Ectodermal cell (in vitro differentiated cells): ENCODE measurements around the gene COP1.
"Not testable (repeated sequence)": the region's sequence is repeated elsewhere in the genome, so short reads cannot be mapped to it uniquely, and the experiment has no call there.

Source experiments
- H3K27ac ChIP-seq: 2 replicates; pipeline ENCODE4 v1.7.0; 2013; ENCODE audit warnings: mild to moderate bottlenecking, low read depth, low read length; ENCODE audit not compliant: insufficient read depth, poor library complexity, severe bottlenecking
- H3K27me3 ChIP-seq: 2 replicates; pipeline ENCODE4 v1.7.0; 2013; ENCODE audit warnings: mild to moderate bottlenecking, low read length; ENCODE audit not compliant: insufficient read depth, control insufficient read depth, poor library complexity, severe bottlenecking
- H3K36me3 ChIP-seq: one replicate; pipeline ENCODE4 v1.7.0; 2013; ENCODE audit warnings: low read length; ENCODE audit not compliant: control insufficient read depth, insufficient read depth
- H3K4me1 ChIP-seq: one replicate; pipeline ENCODE4 v1.7.0; 2013; ENCODE audit warnings: low read length; ENCODE audit not compliant: control insufficient read depth, insufficient read depth
- H3K4me3 ChIP-seq: 2 replicates; pipeline ENCODE4 v1.7.0; 2013; ENCODE audit warnings: low read depth, low read length, control low read depth; ENCODE audit not compliant: insufficient read depth
- H3K9me3 ChIP-seq: 2 replicates; pipeline ENCODE4 v1.7.0; 2013; ENCODE audit warnings: mild to moderate bottlenecking, low read length, moderate library complexity; ENCODE audit not compliant: control insufficient read depth
- WGBS, 2 experiments: methylation state at CpG; one replicate each; pipeline ENCODE4 v1.1.7; 2013; ENCODE audit warnings: missing lambda C conversion rate in 2 of 2; 5-methylcytosine and 5-hydroxymethylcytosine counted together

COP1 gene

DNA sequence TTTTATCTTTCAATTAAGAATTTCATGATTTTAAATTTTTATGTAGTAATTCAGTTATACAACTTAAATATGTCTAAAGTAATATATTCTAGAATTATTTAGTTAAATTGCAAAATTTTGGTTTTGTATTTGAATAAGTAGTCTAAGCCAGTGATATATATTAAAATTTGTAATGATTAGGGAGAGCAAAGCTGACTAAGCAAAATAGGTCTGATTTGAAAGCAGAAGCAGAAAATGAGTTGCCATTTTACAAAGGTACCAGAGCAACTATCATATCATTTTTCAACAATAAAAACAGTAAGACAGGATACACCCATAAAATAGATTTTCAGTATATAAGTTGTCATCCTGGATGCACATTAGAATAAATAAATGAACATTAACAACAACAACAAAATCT, 177.9 kb downstream of the COP1 start:
- Histone ChIP-seq H3K27me3 (no peaks in the 10 kb centered on the region), H3K9me3 (no peaks in the 10 kb centered on the region), H3K4me3 (no peak overlapping the region), H3K27ac (no peak overlapping the region), H3K4me1 (no peaks in the 10 kb centered on the region), H3K36me3 (no peaks in the 10 kb centered on the region)

DNA sequence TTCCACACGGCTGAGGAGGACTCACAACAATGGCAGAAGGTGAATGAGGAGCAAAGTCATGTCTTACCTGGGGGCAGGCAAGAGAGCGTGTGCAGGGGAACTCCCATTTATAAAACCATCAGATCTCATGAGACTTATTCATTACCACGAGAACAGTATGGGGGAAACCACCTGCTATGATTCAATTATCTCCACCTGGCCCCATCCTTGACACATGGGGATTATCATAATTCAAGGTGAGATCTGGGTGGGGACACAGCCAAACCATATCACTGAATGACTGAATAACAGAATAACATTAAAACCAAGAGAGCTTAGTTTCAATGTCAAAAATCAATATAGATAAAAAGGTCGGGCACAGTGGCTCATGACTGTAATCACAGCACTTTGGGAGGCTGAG, 179.2 kb downstream of the COP1 start:
- H3K9me3 ChIP-seq, H3K4me1 ChIP-seq, H3K4me3 ChIP-seq, H3K27me3 ChIP-seq, H3K27ac ChIP-seq, H3K36me3 ChIP-seq: not testable (repeated sequence)
- WGBS, 2 experiments: 88 to 94% methylated on average over 4 of the region's 4 CpGs

DNA sequence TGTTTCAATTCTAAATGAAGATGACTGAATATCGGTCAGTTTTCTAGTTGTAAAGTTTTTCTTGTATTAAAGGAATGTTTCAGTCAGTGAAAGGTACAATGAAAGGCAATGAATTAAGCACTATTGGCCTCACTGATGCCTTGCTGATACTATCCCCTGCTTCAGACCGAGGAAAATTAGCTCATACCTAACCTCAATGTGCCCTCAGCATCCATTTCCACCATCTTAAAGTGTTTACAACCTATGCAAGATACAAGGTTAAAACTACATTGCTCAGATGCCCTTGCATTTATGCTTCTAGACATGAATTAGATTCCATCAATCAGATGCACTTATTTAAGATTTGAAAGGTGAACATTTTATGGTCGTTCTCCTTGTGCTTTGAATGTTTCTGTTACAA, 184.5 kb downstream of the COP1 start:
- H3K27ac ChIP-seq: no peak overlapping the region
- WGBS, 2 experiments: 91 to 93% methylated on average over 3 of the region's 3 CpGs
- no peak overlapping the region for H3K4me3 ChIP-seq
- no peaks in the 10 kb centered on the region for H3K36me3 ChIP-seq
- H3K9me3 ChIP-seq: no peaks in the 10 kb centered on the region
- H3K27me3 ChIP-seq: no peaks in the 10 kb centered on the region
- no peaks in the 10 kb centered on the region for H3K4me1 ChIP-seq

DNA sequence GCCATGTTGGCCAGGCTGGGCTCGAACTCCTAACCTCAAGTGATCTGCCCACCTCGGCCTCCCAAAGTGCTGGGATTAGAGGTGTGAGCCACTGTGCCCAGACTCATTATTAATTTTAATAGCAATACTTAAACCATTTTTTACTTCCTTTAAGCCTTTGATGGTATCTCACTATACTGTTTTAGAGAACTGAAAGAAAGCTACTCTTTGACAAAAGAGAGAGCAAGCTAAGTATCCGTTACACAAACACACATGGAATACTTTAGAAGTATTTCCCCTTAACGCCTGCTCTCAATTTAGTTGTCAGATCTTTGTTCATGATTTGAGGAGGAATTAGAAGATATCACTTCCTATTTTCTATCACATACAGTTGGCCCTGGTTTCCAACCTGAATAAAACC, 189.4 kb downstream of the COP1 start:
- no peak overlapping the region for H3K4me3 ChIP-seq
- H3K36me3 ChIP-seq: no peaks in the 10 kb centered on the region
- 90 to 93% methylated on average over 4 of the region's 4 CpGs for WGBS, 2 experiments
- H3K27ac ChIP-seq: no peak overlapping the region
- H3K9me3 ChIP-seq: no peaks in the 10 kb centered on the region
- H3K4me1 ChIP-seq: no peaks in the 10 kb centered on the region
- H3K27me3 ChIP-seq: no peaks in the 10 kb centered on the region

DNA sequence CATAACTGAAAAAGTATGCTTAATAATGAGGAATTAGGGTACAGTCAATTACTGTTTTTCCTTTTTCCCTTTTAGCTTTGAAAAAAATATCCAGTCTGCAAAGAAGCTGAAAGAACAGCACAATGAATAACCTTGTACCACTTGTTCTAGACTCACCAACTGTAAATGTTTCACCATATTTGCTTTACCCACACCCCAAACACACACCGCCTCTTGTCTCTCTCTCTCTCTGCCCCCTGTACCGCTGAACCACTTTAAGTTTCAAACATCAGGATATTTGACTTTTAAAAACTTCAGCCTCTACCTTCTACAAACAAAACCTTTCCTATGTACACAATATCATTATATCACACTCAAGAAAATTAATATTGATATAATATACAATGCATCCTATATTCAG, 197.1 kb downstream of the COP1 start:
- 95 to 97% methylated on average over 2 of the region's 2 CpGs for WGBS, 2 experiments
- H3K36me3 ChIP-seq: peaks cover 6% of the 10 kb centered on the region
- H3K4me1 ChIP-seq: no peaks in the 10 kb centered on the region
- H3K27me3 ChIP-seq: no peaks in the 10 kb centered on the region
- H3K27ac ChIP-seq: no peak overlapping the region
- no peak overlapping the region for H3K4me3 ChIP-seq
- H3K9me3 ChIP-seq: no peaks in the 10 kb centered on the region

DNA sequence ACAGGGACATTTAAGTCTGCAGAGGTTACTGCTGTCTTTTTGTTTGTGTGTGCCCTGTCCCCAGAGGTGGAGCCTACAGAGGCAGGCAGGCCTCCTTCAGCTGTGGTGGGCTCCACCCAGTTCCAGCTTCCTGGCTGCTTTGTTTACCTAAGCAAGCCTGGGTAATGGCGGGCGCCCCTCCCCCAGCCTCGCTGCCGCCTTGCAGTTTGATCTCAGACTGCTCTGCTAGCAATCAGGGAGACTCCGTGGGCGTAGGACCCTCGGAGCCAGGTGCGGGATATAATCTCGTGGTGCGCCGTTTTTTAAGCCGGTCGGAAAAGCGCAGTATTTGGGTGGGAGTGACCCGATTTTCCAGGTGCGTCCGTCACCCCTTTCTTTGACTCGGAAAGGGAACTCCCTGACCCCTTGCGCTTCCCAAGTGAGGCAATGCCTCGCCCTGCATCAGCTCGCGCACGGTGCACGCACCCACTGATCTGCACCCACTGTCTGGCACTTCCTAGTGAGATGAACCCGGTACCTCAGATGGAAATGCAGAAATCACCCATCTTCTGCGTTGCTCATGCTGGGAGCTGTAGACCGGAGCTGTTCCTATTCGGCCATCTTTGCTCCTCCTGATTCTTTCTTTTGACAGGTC, 199.2 kb downstream of the COP1 start:
- not testable (repeated sequence) for H3K4me1 ChIP-seq, H3K9me3 ChIP-seq, H3K36me3 ChIP-seq, H3K27me3 ChIP-seq, H3K27ac ChIP-seq, H3K4me3 ChIP-seq
- 94 to 96% methylated on average over 27 to 28 of the region's 28 CpGs for WGBS, 2 experiments

DNA sequence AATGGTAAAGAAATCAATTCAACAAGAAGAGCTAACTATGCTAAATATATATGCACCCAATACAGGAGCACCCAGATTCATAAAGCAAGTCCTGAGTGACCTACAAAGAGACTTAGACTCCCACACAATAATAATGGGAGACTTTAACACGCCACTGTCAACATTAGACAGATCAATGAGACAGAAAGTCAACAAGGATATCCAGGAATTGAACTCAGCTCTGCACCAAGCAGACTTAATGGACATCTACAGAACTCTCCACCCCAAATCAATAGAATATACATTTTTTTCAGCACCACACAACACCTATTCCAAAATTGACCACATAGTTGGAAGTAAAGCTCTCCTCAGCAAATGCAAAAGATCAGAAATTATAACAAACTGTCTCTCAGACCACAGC, 212.4 kb downstream of the COP1 start:
- not testable (repeated sequence) for H3K27ac ChIP-seq, H3K27me3 ChIP-seq, H3K9me3 ChIP-seq, H3K36me3 ChIP-seq, H3K4me3 ChIP-seq, H3K4me1 ChIP-seq
- 100% methylated on average over 1 of the region's 1 CpG for WGBS, 2 experiments

DNA sequence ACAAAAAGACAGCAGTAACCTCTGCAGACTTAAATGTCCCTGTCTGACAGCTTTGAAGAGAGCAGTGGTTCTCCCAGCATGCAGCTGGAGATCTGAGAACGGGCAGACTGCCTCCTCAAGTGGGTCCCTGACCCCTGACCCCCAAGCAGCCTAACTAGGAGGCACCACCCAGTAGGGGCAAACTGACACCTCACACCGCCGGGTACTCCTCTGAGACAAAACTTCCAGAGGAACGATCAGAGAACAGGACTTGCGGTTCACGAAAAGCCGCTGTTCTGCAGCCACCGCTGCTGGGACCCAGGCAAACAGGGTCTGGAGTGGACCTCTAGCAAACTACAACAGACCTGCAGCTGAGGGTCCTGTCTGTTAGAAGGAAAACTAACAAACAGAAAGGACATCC, 214.3 kb downstream of the COP1 start:
- H3K4me3 ChIP-seq, H3K9me3 ChIP-seq, H3K4me1 ChIP-seq, H3K36me3 ChIP-seq, H3K27me3 ChIP-seq, H3K27ac ChIP-seq: not testable (repeated sequence)
- WGBS, 2 experiments: 80 to 93% methylated on average over 8 of the region's 8 CpGs

DNA sequence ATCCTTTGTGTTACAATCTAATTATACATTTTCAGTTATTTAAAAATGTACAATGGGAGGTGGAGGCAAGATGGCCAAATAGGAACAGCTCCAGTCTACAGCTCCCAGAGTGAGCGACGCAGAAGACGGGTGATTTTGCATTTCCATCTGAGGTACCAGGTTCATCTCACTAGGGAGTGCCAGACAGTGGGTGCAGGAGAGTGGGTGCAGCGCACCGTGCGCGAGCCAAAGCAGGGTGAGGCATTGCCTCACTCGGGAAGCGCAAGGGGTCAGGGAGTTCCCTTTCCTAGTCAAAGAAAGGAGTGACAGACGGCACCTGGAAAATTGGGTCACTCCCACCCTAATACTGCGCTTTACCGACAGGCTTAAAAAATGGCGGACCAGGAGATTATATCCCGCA, 214.9 kb downstream of the COP1 start:
- WGBS, 2 experiments: 95 to 97% methylated on average over 14 of the region's 14 CpGs
- not testable (repeated sequence) for H3K9me3 ChIP-seq, H3K27ac ChIP-seq

DNA sequence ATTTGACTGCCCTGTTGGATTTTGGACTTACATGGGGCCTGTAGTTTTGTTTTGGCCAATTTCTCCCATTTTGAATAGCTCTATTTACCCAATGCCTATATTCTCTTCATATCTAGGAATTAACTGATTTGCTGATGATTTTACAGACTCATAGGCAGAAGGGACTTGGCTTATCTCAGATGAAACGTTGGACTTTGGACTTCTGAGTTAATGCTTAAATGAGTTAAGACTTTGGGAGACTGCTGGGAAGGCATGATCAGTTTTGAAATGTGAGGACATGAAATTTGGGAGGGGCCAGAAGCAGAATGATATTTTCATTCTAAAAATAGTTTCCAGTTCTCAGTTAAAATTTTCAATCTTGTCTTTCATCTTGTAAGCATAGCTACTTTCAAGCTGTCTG, 222.3 kb downstream of the COP1 start:
- H3K27me3 ChIP-seq: no peaks in the 10 kb centered on the region
- no peak overlapping the region for H3K27ac ChIP-seq
- no peaks in the 10 kb centered on the region for H3K9me3 ChIP-seq
- no peak overlapping the region for H3K4me3 ChIP-seq
- 93 to 95% methylated on average over 1 of the region's 1 CpG for WGBS, 2 experiments
- H3K4me1 ChIP-seq: no peaks in the 10 kb centered on the region
- peaks cover 34% of the 10 kb centered on the region for H3K36me3 ChIP-seq

More for the DNA sequence above, 214.9 kb downstream of the COP1 start:
- not testable (repeated sequence) for H3K4me3 ChIP-seq, H3K36me3 ChIP-seq, H3K4me1 ChIP-seq, H3K27me3 ChIP-seq
